GM12878 (cell line): ENCODE results near the gene GNAO1. TPM values are rescaled to one million over a fixed set of nuclear protein-coding genes. Genes with fewer than 3 reads are reported as not detected.

Experiments used
- ATAC-seq: fragments of 200-7000 bp; cut with Tn5 transposase; 3 replicates; pipeline ENCODE4 v1.9.1; 2020; ENCODE audit warnings: mild to moderate bottlenecking, moderate library complexity
- BruUV-seq: library from RNA; stranded (reverse); fragments of 400-500 nt; replicated peaks from 2 replicates; lab custom pipeline; 2021; lab: Mats Ljungman, UMichigan
- CTCF ChIA-PET: fragments of 300-600 bp; sonication (Branson Sonifier 250); formaldehyde crosslinking; extraction: SDS; loops from one replicate; lab custom pipeline; 2021; ENCODE audit warnings: inconsistent platforms; lab: Yijun Ruan, JAX
- POLR2A ChIA-PET: fragments of 350-600 bp; formaldehyde crosslinking; extraction: SDS; loops from one replicate; lab custom pipeline; 2021; ENCODE audit warnings: inconsistent platforms; lab: Charles Lee
- RAD21 ChIA-PET: fragments of 300-600 bp; sonication (Branson Sonifier 250); formaldehyde crosslinking; loops from one replicate; lab custom pipeline; 2023; ENCODE audit warnings: antibody characterized with exemption; ENCODE audit not compliant: unreplicated experiment; lab: Charles Lee
- SMC1A ChIA-PET: fragments of 300-600 bp; sonication (Branson Sonifier 250); formaldehyde crosslinking; loops from one replicate; lab custom pipeline; 2023; ENCODE audit not compliant: unreplicated experiment, uncharacterized antibody; lab: Charles Lee
- DNase-seq: peaks from one replicate; pipeline ENCODE4 v3.0.0-alpha.2; 2011; ENCODE audit warnings: low read depth, low spot score
- FAIRE-seq: peaks from 3 replicates; lab custom pipeline; 2011; peaks lifted over from hg19 to GRCh38; lab: Jason Lieb, UNC
- H2AFZ ChIP-seq: 2 replicates; pipeline ENCODE4 v1.6.0; 2011; ENCODE audit warnings: low read depth, low read length, control low read depth; ENCODE audit not compliant: control insufficient read depth
- H3K27ac ChIP-seq: 2 replicates; pipeline ENCODE4 v1.5.1; 2011; ENCODE audit warnings: control low read depth; ENCODE audit not compliant: control insufficient read depth, insufficient read depth
- H3K27me3 ChIP-seq, 2 experiments: replicated peaks in 1 of 2; 2 replicates each; pipeline versions ENCODE4 v1.6.0 to v1.6.1; 2011; ENCODE audit warnings: low read length in 1 of 2; ENCODE audit not compliant: control insufficient read depth in 2 of 2, insufficient read depth in 2 of 2
- H3K36me3 ChIP-seq, 2 experiments: 2 replicates each; pipeline ENCODE4 v1.5.1; 2011; ENCODE audit warnings: low read length in 1 of 2; ENCODE audit not compliant: control insufficient read depth in 2 of 2, insufficient read depth in 2 of 2
- H3K4me1 ChIP-seq: 2 replicates; pipeline ENCODE4 v1.6.1; 2011; ENCODE audit warnings: mild to moderate bottlenecking, low read length, moderate library complexity, mixed read lengths; ENCODE audit not compliant: control insufficient read depth, insufficient read depth
- H3K4me2 ChIP-seq: 2 replicates; pipeline ENCODE4 v1.6.0; 2011; ENCODE audit warnings: control low read depth; ENCODE audit not compliant: control insufficient read depth, insufficient read depth
- H3K4me3 ChIP-seq: fragments of 200-600 bp; sonication (generic); 2 replicates; pipeline ENCODE4 v1.5.1; 2016
- H3K79me2 ChIP-seq: 2 replicates; pipeline ENCODE4 v1.6.0; 2011; ENCODE audit warnings: low read length; ENCODE audit not compliant: control insufficient read depth, insufficient read depth
- H3K9ac ChIP-seq: 2 replicates; pipeline ENCODE4 v1.8.0; 2011; ENCODE audit warnings: low read length, control low read depth, mixed read lengths; ENCODE audit not compliant: control insufficient read depth, insufficient read depth
- H3K9me3 ChIP-seq: replicated peaks from 3 replicates; pipeline ENCODE4 v1.5.1; 2011; ENCODE audit warnings: mild to moderate bottlenecking, low read length; ENCODE audit not compliant: control insufficient read depth, insufficient read depth
- H4K20me1 ChIP-seq: 2 replicates; pipeline ENCODE4 v1.6.0; 2011; ENCODE audit not compliant: control insufficient read depth, insufficient read depth
- CBX5 ChIP-seq: sonication (generic); IDR thresholded peaks from 2 replicates; pipeline ENCODE4 v1.6.1; 2016; ENCODE audit warnings: low read depth, moderate library complexity, mild to moderate bottlenecking, inconsistent platforms
- EZH2 ChIP-seq: IDR thresholded peaks from 2 replicates; pipeline ENCODE4 v1.6.1; 2012; ENCODE audit warnings: low read depth, mild to moderate bottlenecking, control low read depth, inconsistent platforms, low read length, borderline replicate concordance; ENCODE audit not compliant: control insufficient read depth
- IKZF2 ChIP-seq, 2 experiments: fragments of 450-650 bp; IDR thresholded peaks; 2 replicates each; pipeline ENCODE4 v1.6.1; 2017; ENCODE audit warnings: mild to moderate bottlenecking in 2 of 2, moderate library complexity in 2 of 2
- MTA3 ChIP-seq: IDR thresholded peaks from 2 replicates; pipeline ENCODE4 v1.6.1; 2012; ENCODE audit warnings: low read length, inconsistent platforms, borderline replicate concordance
- MXI1 ChIP-seq: fragments of 150-350 bp; IDR thresholded peaks from 2 replicates; pipeline ENCODE4 v1.6.1; 2011; ENCODE audit warnings: low read depth, mild to moderate bottlenecking, inconsistent platforms, low read length, improper control_type of control experiment
- NFIC ChIP-seq: IDR thresholded peaks from 2 replicates; pipeline ENCODE4 v1.6.1; 2012; ENCODE audit warnings: low read depth, mild to moderate bottlenecking, inconsistent platforms, low read length, moderate library complexity
- NFXL1 ChIP-seq: fragments of 450-650 bp; IDR thresholded peaks from 2 replicates; pipeline ENCODE4 v1.6.1; 2017; ENCODE audit warnings: antibody characterized with exemption, mild to moderate bottlenecking, borderline replicate concordance
- NR2C1 ChIP-seq: fragments of 450-650 bp; IDR thresholded peaks from 2 replicates; pipeline ENCODE4 v1.6.1; 2017; ENCODE audit warnings: antibody characterized with exemption, mild to moderate bottlenecking, moderate library complexity
- NR2C2 ChIP-seq: IDR thresholded peaks from 2 replicates; pipeline ENCODE4 v1.6.1; 2011; ENCODE audit warnings: borderline replicate concordance, low read depth; ENCODE audit not compliant: control insufficient read depth, insufficient read length
- SMAD1 ChIP-seq: fragments of 450-650 bp; IDR thresholded peaks from 2 replicates; pipeline ENCODE4 v1.6.1; 2018; ENCODE audit warnings: mild to moderate bottlenecking, low read depth; ENCODE audit not compliant: partially characterized antibody
- TARDBP ChIP-seq: IDR thresholded peaks from 2 replicates; pipeline ENCODE4 v1.6.1; 2016; ENCODE audit warnings: borderline replicate concordance
- WGBS: methylation state at CpG from one replicate; pipeline ENCODE4 v1.1.6; 2016; ENCODE audit warnings: low lambda C conversion rate; ENCODE audit not compliant: insufficient replicate concordance, insufficient coverage; ENCODE audit errors: missing lambda C conversion rate; 5-methylcytosine and 5-hydroxymethylcytosine counted together
- in situ Hi-C: fragments of 300-500 bp; cut with MboI; formaldehyde crosslinking; loops from 9 replicates; pipeline ENCODE4 v1.14.3; 2018; ENCODE audit warnings: mixed read lengths
- intact Hi-C: fragments of 100-400 bp; cut with micrococcal nuclease; formaldehyde crosslinking; loops from one replicate; pipeline ENCODE4 v1.14.2; 2022; ENCODE audit not compliant: unreplicated experiment
- polyA plus RNA-seq, 11 experiments: library from polyadenylated mRNA; depleted of rRNA in 4 of 11; unstranded in 6 of 11; stranded (reverse) in 5 of 11; fragments of >200 nt; fragmentation: Nextera tagmentation in 4 of 11; fragmentation: Illumina TruSeq in 1 of 11; extraction: Ambion mirVana in 4 of 11; extraction: Trizol in 1 of 11; gene quantifications; 1 replicate in 1 of 11; 2 replicates in 10 of 11; pipeline versions ENCODE4 v1.2.1 to v1.2.3, GENCODE V29; 2011 to 2016; ENCODE audit warnings: inconsistent platforms in 2 of 11, missing spikeins in 2 of 11, low read depth in 1 of 11
- total RNA-seq, 4 experiments: library from RNA; depleted of rRNA in 3 of 4; stranded (reverse); fragments of >200 nt in 3 of 4; fragmentation: Illumina TruSeq in 1 of 4; extraction: Trizol in 1 of 4; gene quantifications; 2 replicates each; pipeline versions ENCODE4 v1.2.1 to v1.2.3, GENCODE V29; 2013 to 2021
- TF ChIP-seq, protein P1 (sequence below): IDR thresholded peaks from 2 replicates; pipeline ENCODE4 v1.6.1; 2012; ENCODE audit warnings: improper control_type of control experiment, low read depth, low read length; ENCODE audit not compliant: insufficient replicate concordance
- TF ChIP-seq, protein P2 (sequence below): fragments of 450-650 bp; IDR thresholded peaks from 2 replicates; pipeline ENCODE4 v1.6.1; 2017; ENCODE audit warnings: mild to moderate bottlenecking, low read depth, inconsistent platforms; ENCODE audit not compliant: poor library complexity, severe bottlenecking

Gene GNAO1
- total and polyA plus RNA-seq, 10 of the 15 experiments (the other 5 are each of a cell fraction or from before 2014, with no cell fraction given) = 0.05 to 0.28 (median 0.14) TPM; not detected in 6

DNA sequence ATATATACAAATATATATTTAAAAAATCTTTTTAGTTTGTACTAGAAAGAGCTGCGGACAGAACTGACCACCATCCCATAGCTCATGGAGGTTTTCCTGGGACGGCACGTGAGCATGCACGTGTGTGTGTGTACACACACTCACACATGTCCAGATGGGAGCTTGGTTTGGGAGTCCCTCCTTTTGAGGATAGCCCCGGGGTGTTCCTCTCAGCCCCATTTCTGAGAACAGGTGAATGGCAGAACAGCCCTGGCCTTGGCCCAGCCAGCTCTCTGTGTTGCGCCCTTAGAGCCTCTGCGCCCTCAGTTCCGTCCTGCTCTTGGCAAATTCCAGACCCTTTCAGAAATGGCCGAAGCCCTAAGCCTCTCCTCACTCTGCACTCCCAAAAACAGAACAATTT lies 163.9 kb downstream of the GNAO1 start (continued):
- TF ChIP-seq, protein P1, sequence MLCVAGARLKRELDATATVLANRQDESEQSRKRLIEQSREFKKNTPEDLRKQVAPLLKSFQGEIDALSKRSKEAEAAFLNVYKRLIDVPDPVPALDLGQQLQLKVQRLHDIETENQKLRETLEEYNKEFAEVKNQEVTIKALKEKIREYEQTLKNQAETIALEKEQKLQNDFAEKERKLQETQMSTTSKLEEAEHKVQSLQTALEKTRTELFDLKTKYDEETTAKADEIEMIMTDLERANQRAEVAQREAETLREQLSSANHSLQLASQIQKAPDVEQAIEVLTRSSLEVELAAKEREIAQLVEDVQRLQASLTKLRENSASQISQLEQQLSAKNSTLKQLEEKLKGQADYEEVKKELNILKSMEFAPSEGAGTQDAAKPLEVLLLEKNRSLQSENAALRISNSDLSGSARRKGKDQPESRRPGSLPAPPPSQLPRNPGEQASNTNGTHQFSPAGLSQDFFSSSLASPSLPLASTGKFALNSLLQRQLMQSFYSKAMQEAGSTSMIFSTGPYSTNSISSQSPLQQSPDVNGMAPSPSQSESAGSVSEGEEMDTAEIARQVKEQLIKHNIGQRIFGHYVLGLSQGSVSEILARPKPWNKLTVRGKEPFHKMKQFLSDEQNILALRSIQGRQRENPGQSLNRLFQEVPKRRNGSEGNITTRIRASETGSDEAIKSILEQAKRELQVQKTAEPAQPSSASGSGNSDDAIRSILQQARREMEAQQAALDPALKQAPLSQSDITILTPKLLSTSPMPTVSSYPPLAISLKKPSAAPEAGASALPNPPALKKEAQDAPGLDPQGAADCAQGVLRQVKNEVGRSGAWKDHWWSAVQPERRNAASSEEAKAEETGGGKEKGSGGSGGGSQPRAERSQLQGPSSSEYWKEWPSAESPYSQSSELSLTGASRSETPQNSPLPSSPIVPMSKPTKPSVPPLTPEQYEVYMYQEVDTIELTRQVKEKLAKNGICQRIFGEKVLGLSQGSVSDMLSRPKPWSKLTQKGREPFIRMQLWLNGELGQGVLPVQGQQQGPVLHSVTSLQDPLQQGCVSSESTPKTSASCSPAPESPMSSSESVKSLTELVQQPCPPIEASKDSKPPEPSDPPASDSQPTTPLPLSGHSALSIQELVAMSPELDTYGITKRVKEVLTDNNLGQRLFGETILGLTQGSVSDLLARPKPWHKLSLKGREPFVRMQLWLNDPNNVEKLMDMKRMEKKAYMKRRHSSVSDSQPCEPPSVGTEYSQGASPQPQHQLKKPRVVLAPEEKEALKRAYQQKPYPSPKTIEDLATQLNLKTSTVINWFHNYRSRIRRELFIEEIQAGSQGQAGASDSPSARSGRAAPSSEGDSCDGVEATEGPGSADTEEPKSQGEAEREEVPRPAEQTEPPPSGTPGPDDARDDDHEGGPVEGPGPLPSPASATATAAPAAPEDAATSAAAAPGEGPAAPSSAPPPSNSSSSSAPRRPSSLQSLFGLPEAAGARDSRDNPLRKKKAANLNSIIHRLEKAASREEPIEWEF = no peak

DNA sequence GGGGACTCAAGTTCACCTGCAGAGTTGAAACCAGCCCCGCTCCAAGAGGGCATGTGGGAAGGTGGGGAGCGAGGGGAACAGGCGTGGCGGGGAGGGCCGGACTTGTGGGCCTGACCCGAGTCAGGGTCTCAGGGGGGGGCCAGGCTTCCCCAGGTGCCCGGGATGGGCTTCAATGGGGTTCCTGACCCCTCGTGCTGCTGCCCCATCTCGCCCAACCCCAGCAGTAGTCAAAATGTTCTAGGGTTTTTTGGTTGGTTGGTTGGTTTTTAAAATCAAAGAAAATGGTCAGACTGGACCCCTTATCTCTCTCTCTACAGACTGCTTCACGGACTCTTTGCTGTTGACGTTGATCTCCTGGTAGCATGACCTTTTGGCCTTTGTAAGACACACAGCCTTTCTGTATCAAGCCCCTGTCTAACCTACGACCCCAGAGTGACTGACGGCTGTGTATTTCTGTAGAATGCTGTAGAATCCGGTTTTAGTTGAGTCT lies 164.5 kb downstream of the GNAO1 start:
- ATAC-seq (no peak), FAIRE-seq (no peak), DNase-seq (no peak)
- intact Hi-C loops (no loop called here), in situ Hi-C loops (no loop called here)
- ChIA-PET SMC1A (interaction anchor here (1.0 to 2.3 kb wide), 6 partner anchors 24 to 891 kb away, joined by 3 to 7 read pairs (median 4); no protein-coding TSS in a partner anchor), RAD21 (interaction anchor here (1.0 to 1.3 kb wide), 4 partner anchors 24 to 412 kb away, joined by 3 to 4 read pairs (median 4); no protein-coding TSS in a partner anchor), CTCF (interaction anchor here (0.7 to 3.5 kb wide), 18 partner anchors 12 to 891 kb away, joined by 3 to 32 read pairs (median 4); no protein-coding TSS in a partner anchor), POLR2A (interaction anchor here (0.6 to 1.4 kb wide), 2 partner anchors 95 to 1144 kb away, joined by 3 to 4 read pairs; partner anchors contain the start of genes NUDT21 and OGFOD1)
- Histone ChIP-seq H3K9ac (peak overlapping the region; percentile 74), H3K9me3 (no peaks in the 10 kb centered on the region), H3K4me2 (peak overlapping the region; percentile 90), H3K36me3 (no peaks in the 10 kb centered on the region; a peak in 1 of 4 replicates), H3K4me3 (peak overlapping the region; percentile 61; the same call in 1 of the 2 replicates), H4K20me1 (no peaks in the 10 kb centered on the region), H3K4me1 (peaks cover 12% of the 10 kb centered on the region), H3K79me2 (no peaks in the 10 kb centered on the region), H3K27me3 (no peaks in the 10 kb centered on the region), H3K27ac (peak overlapping the region; percentile 35), H2AFZ (peak overlapping the region; percentile 48)
- BruUV-seq = no TSS peak
- WGBS = 49% methylated on average over 14 of the region's 14 CpGs
- TF ChIP-seq NFIC = no peak
- TF ChIP-seq, protein P2, sequence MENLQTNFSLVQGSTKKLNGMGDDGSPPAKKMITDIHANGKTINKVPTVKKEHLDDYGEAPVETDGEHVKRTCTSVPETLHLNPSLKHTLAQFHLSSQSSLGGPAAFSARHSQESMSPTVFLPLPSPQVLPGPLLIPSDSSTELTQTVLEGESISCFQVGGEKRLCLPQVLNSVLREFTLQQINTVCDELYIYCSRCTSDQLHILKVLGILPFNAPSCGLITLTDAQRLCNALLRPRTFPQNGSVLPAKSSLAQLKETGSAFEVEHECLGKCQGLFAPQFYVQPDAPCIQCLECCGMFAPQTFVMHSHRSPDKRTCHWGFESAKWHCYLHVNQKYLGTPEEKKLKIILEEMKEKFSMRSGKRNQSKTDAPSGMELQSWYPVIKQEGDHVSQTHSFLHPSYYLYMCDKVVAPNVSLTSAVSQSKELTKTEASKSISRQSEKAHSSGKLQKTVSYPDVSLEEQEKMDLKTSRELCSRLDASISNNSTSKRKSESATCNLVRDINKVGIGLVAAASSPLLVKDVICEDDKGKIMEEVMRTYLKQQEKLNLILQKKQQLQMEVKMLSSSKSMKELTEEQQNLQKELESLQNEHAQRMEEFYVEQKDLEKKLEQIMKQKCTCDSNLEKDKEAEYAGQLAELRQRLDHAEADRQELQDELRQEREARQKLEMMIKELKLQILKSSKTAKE = no peak
- TF ChIP-seq IKZF2 (IDR thresholded peaks at IDR 0.05) = no peak
- TF ChIP-seq MXI1 = no peak
- TF ChIP-seq NR2C2 = no peak
- no peak for TF ChIP-seq MTA3
- no peak for TF ChIP-seq CBX5
- TF ChIP-seq NR2C1 = no peak
- no peak for TF ChIP-seq NFXL1
- no peak for TF ChIP-seq EZH2
- TF ChIP-seq TARDBP = no peak
- no peak for TF ChIP-seq SMAD1
